Right lung (tissue), 10 donors: ENCODE results near the gene HLA-DQB1. TPM values are rescaled to one million over a fixed set of nuclear protein-coding genes. Genes with fewer than 3 reads are reported as not detected.
"Not testable (repeated sequence)": the region's sequence is repeated elsewhere in the genome, so short reads cannot be mapped to it uniquely, and the experiment has no call there.

Source experiments
- DNase-seq, 2 donors: peaks; one replicate each; pipeline ENCODE4 v3.0.0-alpha.2; 2013
- long read RNA-seq, 8 donors: transcript quantifications; one replicate each; lab custom pipeline, GENCODE V29; 2026
- polyA plus RNA-seq, 5 donors: library from polyadenylated mRNA; unstranded; fragments of 120-200 nt; gene quantifications; one replicate each; pipeline versions ENCODE4 v1.2.1 to v1.2.3, GENCODE V29; 2013; ENCODE audit warnings: inconsistent platforms in 1 of 5, low replicate concordance in 1 of 5; ENCODE audit not compliant: insufficient read length in 5 of 5, insufficient read depth in 1 of 5

Gene HLA-DQB1
- polyA plus RNA-seq: 10 to 100 TPM in 1 of 5 donors, 1 to 10 TPM in 4; 2.9 to 11.2 (median 4.4) TPM
- long read RNA-seq, donor 1, partial matches to known transcripts: 5 of 8 reads
- long read RNA-seq, donor 1, other reads (novel, unspliced or antisense): 0 of 8 reads
- long read RNA-seq, donor 2, partial matches to known transcripts: 0 of 1 reads
- long read RNA-seq, donor 2, other reads (novel, unspliced or antisense): 0 of 1 reads
- long read RNA-seq, donor 3, partial matches to known transcripts: 0 of 4 reads
- long read RNA-seq, donor 3, other reads (novel, unspliced or antisense): 0 of 4 reads
- long read RNA-seq, donor 4: 0 reads
- long read RNA-seq, donor 5, transcript HLA-DQB1-205 (5 exons, 1,642 nt): major isoform, 5 of 22 reads
- long read RNA-seq, donor 5, partial matches to known transcripts: 17 of 22 reads
- long read RNA-seq, donor 5, other reads (novel, unspliced or antisense): 0 of 22 reads
- long read RNA-seq, donor 6, transcript HLA-DQB1-205 (5 exons, 1,642 nt): major isoform, 7 of 15 reads
- long read RNA-seq, donor 6, partial matches to known transcripts: 7 of 15 reads
- long read RNA-seq, donor 6, other reads (novel, unspliced or antisense): 0 of 15 reads
- long read RNA-seq, donor 7, partial matches to known transcripts: 0 of 1 reads
- long read RNA-seq, donor 7, other reads (novel, unspliced or antisense): 0 of 1 reads
- long read RNA-seq, donor 8: 0 reads

DNA sequence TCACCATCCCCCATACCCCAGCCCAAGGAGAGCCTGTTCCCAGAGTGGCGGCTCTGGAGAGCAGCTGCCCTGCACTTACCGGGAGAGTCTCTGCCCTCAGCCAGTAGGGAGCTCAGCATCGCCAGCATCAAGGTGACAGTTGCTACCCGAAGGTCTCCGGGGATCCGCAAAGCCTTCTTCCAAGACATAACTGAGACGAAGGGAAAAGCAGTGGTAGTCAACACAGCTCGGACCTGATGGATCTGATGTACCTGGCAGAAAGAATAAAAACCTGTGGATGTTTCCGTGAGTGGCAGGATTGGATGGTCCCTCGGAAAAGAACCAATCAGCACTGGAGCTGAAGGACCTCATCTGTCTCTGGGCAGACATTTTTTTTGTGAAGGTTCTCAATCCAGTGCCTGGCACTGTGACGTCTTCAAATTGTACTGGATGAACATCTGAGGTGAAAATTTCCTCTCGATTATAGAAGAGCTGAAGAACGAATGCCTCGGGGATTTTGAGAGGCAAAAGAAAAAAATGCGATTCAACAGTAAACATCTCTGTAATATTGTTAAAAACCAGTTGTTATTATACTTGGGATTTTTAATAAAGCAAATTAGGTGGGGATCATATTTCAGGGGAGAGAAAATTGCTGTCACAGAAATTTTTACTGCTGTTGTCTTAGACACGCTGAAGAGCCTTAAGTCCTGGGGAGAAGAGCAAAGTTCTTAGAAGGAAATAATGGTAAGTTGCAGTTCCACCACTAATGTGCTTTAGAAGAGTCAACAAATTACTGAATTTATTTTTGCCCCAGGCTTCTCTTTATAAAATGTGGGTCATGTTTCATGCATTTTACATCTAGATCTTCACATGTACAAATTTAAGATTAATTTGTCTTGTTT is at the start of gene HLA-DQB1:
TSS of gene HLA-DQB1 (minus strand) at position 238 of the 881 bp plus-strand sequence. CDS start at position 188, 50 bp downstream.
- peak in 1 of 2 donors; percentile 18 for DNase-seq

DNA sequence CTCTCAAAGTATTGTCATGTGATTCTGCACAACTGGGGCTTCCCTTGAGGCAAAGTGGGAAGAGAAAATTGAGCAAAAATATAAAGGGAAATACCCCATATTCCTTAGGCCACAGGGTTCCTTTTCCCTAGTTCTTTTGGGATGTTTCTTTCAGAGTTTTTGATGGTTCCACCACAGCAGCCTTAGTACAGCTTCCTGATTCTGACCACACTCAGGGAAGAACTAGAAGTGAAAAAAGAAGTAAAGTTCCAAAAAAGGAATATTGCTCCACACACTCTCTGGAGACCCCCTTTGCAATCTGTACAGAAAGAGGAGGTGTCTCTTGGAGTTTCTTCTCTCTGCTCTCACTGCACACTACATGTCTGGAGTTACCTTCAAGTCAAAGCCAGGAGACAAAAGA is 46.8 kb upstream of the HLA-DQB1 start:
- no peak for DNase-seq

DNA sequence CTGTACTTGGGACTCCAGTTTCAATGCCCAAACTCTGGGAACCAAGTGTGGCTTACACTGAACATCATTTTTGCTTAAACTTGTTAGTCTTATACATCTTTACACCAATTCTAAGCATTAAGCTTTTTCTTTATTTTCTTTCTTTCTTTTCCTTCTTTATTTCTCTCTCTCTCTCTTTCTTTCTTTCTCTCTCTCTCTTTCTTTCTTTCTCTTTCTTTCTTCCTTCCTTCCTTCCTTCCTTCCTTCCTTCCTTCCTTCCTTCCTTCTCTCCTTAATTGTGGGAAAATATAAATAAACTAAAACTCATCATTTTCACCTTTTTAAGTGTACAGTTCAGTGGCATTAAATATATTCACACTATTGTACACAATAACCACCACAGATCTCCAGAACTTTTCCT is 43.2 kb upstream of the HLA-DQB1 start:
- no peak for DNase-seq

DNA sequence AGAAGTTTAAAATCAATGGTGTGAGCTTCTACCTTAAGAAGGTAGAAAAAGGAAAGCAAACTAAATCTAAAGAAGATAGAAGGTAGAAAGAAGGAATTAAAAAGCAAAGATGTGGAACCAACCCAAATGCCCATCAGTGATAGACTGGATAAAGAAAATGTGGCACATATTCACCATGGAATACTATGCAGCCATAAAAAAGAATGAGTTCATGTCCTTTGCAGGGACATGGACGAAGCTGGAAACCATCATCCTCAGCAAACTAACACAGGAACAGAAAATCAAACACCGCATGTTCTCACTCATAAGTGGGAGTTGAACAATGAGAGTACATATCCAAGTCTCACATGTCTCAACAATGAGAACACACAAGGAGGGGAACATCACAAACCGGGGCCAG is 38.7 kb upstream of the HLA-DQB1 start:
- not testable (repeated sequence) for DNase-seq

DNA sequence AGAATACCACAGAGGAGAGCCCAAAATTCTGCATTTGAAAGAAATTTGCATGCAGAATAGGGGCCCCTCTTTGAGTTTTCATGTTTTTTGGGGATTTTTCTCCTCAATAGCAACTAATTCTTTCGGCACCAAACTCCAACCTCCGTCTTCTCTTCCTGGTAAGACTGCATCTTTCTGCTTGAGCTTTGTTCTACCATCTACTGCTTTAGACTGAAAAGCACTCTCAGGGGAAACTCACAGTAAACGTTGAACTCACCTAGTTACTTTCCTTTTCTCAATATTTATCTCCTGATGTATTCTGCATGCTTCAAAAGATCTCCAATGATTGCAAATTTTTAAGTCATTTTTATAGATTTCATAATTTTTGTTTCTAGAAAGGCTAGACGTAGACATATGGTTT is 36.9 kb upstream of the HLA-DQB1 start:
- no peak for DNase-seq

DNA sequence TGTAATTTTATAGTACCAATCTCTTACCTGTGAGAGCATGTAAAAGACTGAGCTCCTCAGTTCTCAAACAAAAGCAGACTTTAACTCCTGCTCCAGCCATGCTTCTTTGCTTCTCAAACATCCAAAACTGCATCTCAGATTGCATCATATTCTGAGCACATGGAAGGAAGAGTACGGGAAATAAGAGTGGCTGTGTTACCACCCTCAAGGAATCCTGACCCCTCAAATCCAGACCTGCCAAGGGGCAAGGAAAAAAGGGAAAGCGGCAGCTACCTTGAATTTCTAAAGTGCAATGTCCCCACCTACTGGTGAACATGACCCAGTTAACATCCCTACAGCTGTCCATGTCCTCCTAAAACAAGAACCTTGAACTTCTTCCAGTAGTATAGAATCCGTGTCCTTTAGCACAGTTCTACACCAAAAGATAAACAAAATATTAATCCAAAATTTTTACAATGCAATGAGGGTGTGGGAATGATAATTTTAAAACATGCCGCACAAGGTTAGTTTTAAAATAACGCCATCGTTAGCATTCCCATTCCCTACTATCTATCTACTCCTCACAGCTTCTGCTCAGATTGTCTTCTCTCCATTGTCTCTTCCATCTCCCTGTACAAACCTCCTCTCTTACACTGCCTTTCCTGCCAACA is 34.1 kb upstream of the HLA-DQB1 start:
- peak; percentile 16 to 56 for DNase-seq

DNA sequence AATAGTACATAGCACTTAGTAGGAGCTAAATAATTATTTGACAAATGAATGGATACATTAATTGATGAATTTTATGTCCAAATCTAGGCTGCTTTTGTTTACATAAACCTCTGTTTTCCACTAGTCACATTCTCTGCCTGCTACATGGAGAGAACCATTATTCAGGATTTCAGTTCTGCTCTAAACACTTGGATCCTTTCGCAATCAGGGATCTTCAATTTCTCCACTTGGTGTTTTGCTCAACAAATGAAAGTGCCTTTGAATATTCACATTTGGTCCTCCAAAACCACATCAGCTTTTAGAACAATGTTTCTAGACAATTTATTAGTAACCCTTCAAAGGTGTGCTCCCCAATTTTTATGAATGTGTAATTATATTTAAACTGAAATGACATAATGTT is 30.6 kb upstream of the HLA-DQB1 start:
- DNase-seq: no peak

DNA sequence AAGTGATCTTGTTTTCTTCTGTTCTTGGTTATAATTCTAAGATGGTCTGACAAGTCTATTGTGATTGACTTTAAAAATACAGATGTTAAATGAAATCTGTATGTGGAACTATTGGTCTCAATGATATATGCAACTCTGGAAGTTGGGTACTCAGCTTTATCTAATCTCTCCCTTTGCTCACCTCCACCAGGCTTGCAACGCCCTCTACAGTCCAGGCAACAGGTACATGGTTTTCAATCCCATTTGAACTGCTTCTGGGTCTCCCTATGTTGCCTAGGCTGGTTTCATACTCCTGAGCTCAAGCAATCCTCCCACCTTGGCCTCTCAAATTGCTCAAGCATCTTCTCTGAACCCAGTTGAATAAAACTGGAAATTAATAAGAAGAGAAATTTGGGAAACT is 25.6 kb upstream of the HLA-DQB1 start:
- no peak for DNase-seq

DNA sequence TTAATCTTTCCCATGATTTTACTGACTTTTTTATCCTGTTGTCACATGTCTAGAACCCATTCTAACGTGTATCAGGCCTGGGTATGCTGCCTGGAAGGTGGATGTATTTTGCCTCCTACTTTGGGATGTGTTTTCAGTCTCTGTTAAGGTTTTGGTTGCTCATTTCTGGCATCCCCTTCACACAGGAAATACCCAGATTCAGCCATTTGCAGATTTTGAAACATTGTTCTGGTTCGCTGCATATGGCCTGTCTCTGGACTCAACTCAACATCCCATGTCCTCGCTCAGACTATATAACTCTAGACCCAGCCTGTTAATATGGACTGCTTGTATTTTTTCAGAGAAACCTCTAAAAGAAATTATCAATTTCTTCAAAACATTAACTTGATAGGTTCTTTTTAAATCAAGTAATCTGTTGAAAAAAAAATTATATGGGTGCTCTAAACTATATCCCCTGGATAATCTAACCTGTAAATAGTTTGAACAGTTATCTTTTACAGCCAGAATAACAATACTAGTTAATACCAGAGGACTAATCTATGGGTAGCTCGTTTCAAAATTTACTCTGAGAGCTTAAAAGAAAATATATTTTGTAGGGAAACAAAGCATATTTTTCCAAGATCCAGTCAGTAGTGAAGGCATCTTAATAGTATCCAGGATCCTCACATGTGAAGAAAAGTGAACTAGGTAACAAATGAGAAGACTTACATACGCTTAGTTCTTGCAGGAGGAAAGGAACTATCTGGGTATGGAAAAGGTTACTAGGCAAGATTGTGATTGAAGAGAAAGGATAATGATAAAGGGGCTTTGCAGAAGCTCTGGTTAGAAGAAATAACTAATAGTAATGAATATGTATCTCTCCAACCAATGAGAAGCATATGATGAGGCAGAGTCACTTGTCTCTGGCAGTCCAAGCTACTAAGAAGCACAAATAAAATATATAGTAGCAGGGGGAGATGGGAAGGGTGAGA is 23.4 kb upstream of the HLA-DQB1 start:
- no peak for DNase-seq

DNA sequence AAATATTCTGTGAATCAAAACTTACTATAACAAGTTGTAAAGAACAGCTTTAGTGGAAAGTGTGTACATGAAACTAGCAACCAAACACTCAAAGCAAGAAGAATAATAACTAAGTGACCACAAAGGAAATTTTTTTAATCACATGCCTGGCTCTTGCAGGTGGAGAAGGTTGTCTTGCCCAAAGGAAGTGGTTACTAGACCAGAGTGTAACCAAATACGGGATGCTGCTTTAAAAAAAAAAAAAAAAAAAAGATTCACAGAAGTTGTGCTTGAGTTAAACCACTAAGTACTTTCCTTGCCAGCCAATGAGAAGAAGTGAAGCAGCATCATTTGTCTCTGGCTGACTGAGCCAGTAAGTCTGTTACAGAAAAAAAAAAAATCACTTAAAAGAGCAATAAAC is 19.1 kb upstream of the HLA-DQB1 start:
- DNase-seq: no peak

DNA sequence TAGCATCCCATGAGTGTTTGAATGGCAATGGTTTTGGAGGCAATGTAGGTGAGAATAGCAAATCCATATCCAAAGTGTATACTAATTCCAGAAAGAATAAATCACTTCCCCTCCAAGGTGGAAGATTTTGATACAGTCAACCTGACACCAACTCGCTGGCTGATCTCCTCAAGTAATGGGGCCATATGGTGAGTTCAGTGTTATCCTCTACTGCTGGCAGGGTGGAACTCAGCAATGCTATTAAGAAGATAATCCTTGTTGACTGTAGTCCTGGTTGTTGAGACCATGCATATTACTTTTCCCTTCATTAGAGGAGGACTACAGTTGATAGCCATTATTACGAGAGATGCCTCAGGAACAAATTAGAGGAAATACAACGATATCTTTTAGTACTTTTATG is 17.8 kb upstream of the HLA-DQB1 start:
- no peak for DNase-seq

DNA sequence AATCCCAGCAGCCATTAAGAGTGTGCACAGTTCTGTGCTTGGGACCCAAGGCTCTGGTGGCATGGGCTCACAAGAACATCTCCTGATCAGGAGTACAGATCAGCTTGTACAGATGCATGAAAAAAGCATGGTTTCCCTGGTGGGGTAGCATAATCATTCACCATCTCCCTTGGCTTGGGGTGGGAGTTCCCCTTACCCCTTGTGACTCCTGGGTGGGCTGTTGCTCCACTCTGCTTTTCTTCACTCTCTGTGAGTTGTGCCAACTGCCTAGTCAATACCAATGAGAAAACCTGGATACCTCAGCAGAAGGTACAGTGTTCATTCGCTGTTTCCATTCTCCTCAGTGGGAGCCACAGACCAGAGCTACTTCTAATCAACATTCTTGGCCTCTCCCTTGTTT is 13.6 kb upstream of the HLA-DQB1 start:
- no peak for DNase-seq

DNA sequence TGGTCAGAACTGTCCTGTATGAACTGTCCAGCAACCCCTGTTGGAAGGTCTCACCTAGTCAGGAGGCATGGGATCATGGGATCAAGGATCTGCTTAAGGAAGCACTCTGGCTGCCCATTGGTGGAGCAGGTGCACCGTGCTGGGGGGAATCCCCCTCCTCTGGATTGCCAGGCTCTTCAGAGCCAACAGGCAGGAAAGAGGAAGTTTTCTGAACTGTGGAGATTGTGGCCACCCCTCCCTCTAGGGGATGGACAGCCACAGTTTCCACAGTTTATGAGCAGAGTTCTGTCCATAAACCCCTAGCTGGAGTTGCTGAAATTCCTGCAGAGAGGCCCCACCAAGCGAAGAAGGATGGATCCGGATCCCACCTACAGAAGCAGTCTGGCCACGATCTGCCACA is 13.0 kb upstream of the HLA-DQB1 start:
- DNase-seq: no peak

DNA sequence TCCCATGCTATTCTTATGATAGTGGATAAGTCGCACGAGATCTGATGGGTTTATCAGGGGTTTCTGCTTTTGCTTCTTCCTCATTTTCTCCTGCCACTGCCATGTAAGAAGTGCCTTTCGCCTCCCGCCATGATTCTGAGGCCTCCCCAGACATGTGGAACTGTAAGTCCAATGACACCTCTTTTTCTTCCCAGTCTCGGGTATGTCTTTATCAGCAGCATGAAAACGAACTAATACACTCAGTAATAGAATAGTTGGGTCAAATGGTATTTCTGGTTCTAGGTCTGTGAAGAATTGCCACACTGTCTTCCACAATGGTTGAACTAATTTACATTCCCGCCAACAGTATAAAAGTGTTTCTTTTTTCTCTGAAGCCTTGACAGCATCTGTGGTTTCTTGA is 7.7 kb upstream of the HLA-DQB1 start:
- DNase-seq: not testable (repeated sequence)

DNA sequence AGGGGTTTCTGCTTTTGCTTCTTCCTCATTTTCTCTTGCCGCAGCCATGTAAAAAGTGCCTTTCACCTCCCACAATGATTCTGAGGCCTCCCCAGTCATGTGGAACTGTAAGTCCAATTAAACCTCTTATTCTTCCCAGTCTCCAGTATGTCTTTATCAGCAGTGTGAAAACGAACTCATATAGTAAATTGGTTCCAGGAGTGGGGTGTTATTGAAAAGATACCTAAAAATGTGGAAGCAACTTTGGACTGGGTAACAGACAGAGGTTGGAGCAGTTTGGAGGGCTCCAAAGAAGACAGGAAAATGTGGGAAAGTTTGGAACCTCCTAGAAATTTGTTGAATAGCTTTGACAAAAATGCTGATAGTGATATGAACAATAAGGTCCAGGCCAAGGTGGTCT is 5.5 kb upstream of the HLA-DQB1 start:
- not testable (repeated sequence) for DNase-seq

DNA sequence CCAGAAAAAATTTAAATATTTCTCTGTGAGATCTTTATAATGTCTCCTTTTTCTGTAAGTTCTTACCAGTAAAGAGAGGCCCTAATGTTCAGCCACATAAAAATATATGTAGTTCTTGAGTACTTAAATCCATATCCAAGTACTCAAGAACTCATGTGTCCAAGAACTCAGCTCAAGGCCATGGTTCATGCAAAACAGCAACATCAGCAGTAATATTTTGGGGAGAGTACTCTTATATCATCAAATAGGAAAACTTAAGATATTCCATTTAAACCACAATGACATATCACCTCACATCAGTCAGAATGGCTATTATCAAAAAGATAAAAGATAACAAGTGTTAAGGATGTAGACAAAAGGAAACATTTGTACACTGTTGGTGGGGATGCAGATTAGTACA is 3.4 kb upstream of the HLA-DQB1 start:
- DNase-seq: no peak

DNA sequence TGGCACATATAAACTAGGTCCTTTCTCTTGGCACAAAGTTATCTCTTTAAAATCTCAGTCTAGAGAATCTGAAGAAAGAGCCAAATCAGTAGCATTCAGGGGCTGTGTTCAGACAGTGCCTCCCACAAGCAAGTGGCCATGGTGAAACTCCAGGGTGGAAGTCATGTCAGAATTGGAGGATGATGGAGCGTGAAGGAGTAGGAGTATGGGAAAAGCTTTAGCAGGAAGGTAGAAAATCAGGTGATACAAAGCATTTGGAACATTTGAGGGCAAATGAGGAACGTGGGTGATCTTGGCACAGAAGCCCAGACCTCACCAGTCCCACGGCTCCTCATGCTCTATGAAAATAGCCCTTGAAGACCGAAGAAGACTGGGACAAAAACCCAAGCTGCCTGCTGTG is 2.8 kb upstream of the HLA-DQB1 start:
- no peak for DNase-seq

DNA sequence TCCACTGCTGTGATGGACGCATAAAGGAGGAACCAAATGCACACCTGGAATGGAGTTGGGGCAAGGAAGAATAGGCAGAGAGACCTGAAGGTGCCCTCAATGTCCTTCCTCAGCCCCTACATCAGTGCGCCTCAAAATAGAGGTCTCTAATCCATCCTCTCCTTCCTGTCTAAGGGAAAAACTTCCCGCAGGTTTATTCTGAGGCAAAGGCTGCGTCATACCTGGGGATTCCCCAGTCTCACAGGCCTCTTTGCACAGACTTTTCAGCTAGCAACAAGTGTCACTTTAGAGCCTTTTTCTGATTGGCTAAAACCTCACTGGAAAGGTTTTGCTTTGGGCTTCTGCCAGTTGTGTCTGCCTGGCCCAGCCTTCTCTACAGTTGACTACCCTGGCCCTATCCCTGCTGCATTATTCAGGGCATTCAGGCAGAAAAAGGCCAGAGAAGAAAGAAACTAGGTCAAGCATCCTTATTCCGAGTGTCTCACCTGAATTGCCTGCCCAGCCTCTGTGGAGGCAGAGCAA is 1.8 kb upstream of the HLA-DQB1 start:
- DNase-seq: peak; percentile 36 to 40

DNA sequence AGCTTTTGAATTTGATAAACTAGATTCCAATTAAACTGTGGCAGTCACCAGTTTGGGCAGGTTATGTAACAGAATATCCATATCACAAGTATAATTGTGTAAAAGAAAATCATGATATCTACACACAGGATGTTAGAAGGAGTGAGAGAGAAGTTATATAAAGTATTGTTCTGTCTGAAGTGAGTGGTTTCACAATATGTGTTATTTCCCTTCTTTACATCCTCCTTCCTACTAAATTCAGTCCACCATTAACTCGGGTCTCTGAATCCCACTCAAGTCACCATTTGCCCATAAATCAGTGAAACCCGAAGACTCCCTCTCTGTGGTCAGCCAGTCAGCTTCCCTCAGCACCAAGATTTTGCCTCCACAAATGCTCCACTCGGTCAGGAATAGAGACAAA is 796 bp downstream of the HLA-DQB1 start:
- no peak for DNase-seq

DNA sequence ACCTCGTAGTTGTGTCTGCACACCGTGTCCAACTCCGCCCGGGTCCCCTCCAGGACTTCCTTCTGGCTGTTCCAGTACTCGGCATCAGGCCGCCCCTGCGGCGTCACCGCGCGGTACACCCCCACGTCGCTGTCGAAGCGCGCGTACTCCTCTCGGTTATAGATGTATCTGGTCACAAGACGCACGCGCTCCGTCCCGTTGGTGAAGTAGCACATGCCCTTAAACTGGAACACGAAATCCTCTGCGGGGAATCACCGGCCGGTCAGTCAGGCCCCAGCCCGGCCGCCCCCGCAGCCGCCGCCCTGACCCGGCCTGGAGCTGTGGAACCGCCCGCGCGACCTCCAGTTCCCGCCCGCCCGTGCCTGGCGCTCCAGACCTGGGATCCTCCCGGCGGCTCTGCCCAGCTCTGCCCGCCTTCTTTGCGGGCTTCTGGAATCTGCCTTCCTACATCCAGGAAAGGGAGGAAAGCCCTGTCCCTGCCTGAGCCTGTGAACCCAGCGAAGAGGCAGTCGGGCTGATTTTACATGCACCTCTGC is 1.6 kb downstream of the HLA-DQB1 start:
- no peak for DNase-seq
